Breast epithelium (tissue), 4 donors: Measurements from ENCODE around the gene MYOD1. TPM values are rescaled to one million over a fixed set of nuclear protein-coding genes. Genes with fewer than 3 reads are reported as not detected.

Experiments
- DNase-seq, 2 donors: peaks; one replicate each; pipeline ENCODE4 v3.0.0-alpha.2; 2019; ENCODE audit warnings: low spot score in 2 of 2
- H3K27ac ChIP-seq, 2 donors: fragments of 200-600 bp; sonication (generic) in 1 of 2; one replicate each; pipeline ENCODE4 v1.5.1; 2016 to 2019; ENCODE audit warnings: mild to moderate bottlenecking in 1 of 2
- H3K27me3 ChIP-seq, 2 donors: fragments of 200-600 bp; sonication (generic) in 1 of 2; one replicate each; pipeline versions ENCODE4 v1.5.1 to v1.6.0; 2017 to 2019; ENCODE audit warnings: control low read depth in 1 of 2, mild to moderate bottlenecking in 1 of 2
- H3K36me3 ChIP-seq: fragments of 200-600 bp; one replicate; pipeline ENCODE4 v1.5.1; 2019
- H3K4me1 ChIP-seq, 2 donors: fragments of 200-600 bp; sonication (generic); one replicate each; pipeline ENCODE4 v1.5.1; 2016 to 2019; ENCODE audit warnings: control low read depth in 1 of 2
- H3K4me3 ChIP-seq, 3 donors: fragments of 200-600 bp; sonication (generic); 1 replicate in 2 of 3; 2 replicates in 1 of 3; pipeline ENCODE4 v1.5.1; 2016 to 2019; ENCODE audit warnings: mild to moderate bottlenecking in 3 of 3, moderate library complexity in 2 of 3
- H3K9me3 ChIP-seq, 2 donors: fragments of 200-600 bp; sonication (generic) in 1 of 2; one replicate each; pipeline ENCODE4 v1.5.1; 2016 to 2019; ENCODE audit warnings: control low read depth in 1 of 2
- CTCF ChIP-seq, 3 donors: fragments of 450-650 bp; IDR thresholded peaks; one replicate each; pipeline ENCODE4 v1.5.1; 2016 to 2017; ENCODE audit warnings: antibody characterized with exemption in 3 of 3, mild to moderate bottlenecking in 3 of 3, moderate library complexity in 3 of 3
- POLR2A ChIP-seq: fragments of 450-650 bp; IDR thresholded peaks from one replicate; pipeline ENCODE4 v1.6.1; 2016; ENCODE audit warnings: antibody characterized with exemption, mild to moderate bottlenecking, moderate library complexity
- POLR2AphosphoS5 ChIP-seq, 3 donors: sonication (generic); formaldehyde crosslinking; IDR thresholded peaks; one replicate each; pipeline ENCODE4 v1.6.1; 2017; ENCODE audit warnings: antibody characterized with exemption in 3 of 3
- intact Hi-C: fragments of 100-400 bp; cut with DNase I; formaldehyde crosslinking; loops from one replicate; pipeline ENCODE4 v1.15.1; 2023; ENCODE audit warnings: low total_unique reads
- total RNA-seq, 3 donors: library from RNA; depleted of rRNA; stranded (reverse); fragments of >200 nt; gene quantifications; one replicate each; pipeline ENCODE4 v1.1.0, GENCODE V29; 2016

The MYOD1 gene
- total RNA-seq, 3 donors from 2014 or later, result not detected

GRCh38 chr11:17714870-17715269 is 4.5 kb upstream of the MYOD1 start:
- intact Hi-C loops, result no loop called here
- Histone ChIP-seq H3K4me1 (no peaks in the 10 kb centered on the region), H3K4me3 (no peak overlapping the region), H3K27me3 (peaks cover 5 to 64% of the 10 kb centered on the region in 2 donors), H3K27ac (no peak overlapping the region), H3K36me3 (no peaks in the 10 kb centered on the region), H3K9me3 (no peaks in the 10 kb centered on the region)
- TF ChIP-seq POLR2AphosphoS5 (IDR thresholded peaks at IDR 0.05) (no peak), CTCF (IDR thresholded peaks at IDR 0.05) (no peak), POLR2A (no peak)
- DNase-seq, result no peak

GRCh38 chr11:17716807-17717206 is 2.6 kb upstream of the MYOD1 start:
- H3K4me3 ChIP-seq, result no peak overlapping the region
- no peaks in the 10 kb centered on the region for H3K9me3 ChIP-seq
- H3K27me3 ChIP-seq, result peaks cover 11 to 78% of the 10 kb centered on the region in 2 donors
- intact Hi-C loops, result no loop called here
- no peaks in the 10 kb centered on the region for H3K36me3 ChIP-seq
- no peak overlapping the region for H3K27ac ChIP-seq
- no peak for DNase-seq
- TF ChIP-seq CTCF (IDR thresholded peaks at IDR 0.05) (no peak), POLR2A (no peak), POLR2AphosphoS5 (IDR thresholded peaks at IDR 0.05) (no peak)
- H3K4me1 ChIP-seq, result no peaks in the 10 kb centered on the region

- no peaks in the 10 kb centered on the region for H3K4me1 ChIP-seq
- H3K9me3 ChIP-seq, result no peaks in the 10 kb centered on the region
- H3K4me3 ChIP-seq, result no peak overlapping the region
- H3K27ac ChIP-seq, result no peak overlapping the region
- TF ChIP-seq POLR2AphosphoS5 (IDR thresholded peaks at IDR 0.05) (no peak), POLR2A (no peak), CTCF (IDR thresholded peaks at IDR 0.05) (no peak)
- intact Hi-C loops, result no loop called here
- H3K36me3 ChIP-seq, result no peaks in the 10 kb centered on the region
- no peak for DNase-seq
- peaks cover 12 to 79% of the 10 kb centered on the region in 2 donors for H3K27me3 ChIP-seq
Measured at GRCh38 chr11:17718015-17718414, 1.4 kb upstream of the MYOD1 start.

- intact Hi-C loops, result no loop called here
- Histone ChIP-seq H3K4me3 (no peak overlapping the region), H3K36me3 (no peaks in the 10 kb centered on the region), H3K27ac (no peak overlapping the region), H3K9me3 (no peaks in the 10 kb centered on the region), H3K4me1 (no peaks in the 10 kb centered on the region), H3K27me3 (peaks cover 12 to 84% of the 10 kb centered on the region in 2 donors)
- DNase-seq, result no peak
- no peak for TF ChIP-seq POLR2A
- no peak for TF ChIP-seq POLR2AphosphoS5 (IDR thresholded peaks at IDR 0.05)
- no peak for TF ChIP-seq CTCF (IDR thresholded peaks at IDR 0.05)
Measured at GRCh38 chr11:17718510-17718962, 835 bp upstream of the MYOD1 start.

- H3K36me3 ChIP-seq, result no peaks in the 10 kb centered on the region
- DNase-seq, result no peak
- H3K27me3 ChIP-seq, result peaks cover 12 to 80% of the 10 kb centered on the region in 2 donors
- no peaks in the 10 kb centered on the region for H3K9me3 ChIP-seq
- TF ChIP-seq CTCF (IDR thresholded peaks at IDR 0.05) (no peak), POLR2A (no peak), POLR2AphosphoS5 (IDR thresholded peaks at IDR 0.05) (no peak)
- H3K4me1 ChIP-seq, result no peaks in the 10 kb centered on the region
- intact Hi-C loops, result loop anchor here (5.0 kb wide), 1 partner anchor 703 kb away; no protein-coding TSS in a partner anchor
- H3K4me3 ChIP-seq, result peak overlapping the region in 1 of 3 donors; percentile 29
- no peak overlapping the region for H3K27ac ChIP-seq
Measured at GRCh38 chr11:17719938-17720795, 796 bp downstream of the MYOD1 start.
